GM23338 (cell line): Measurements from ENCODE around the gene PHGDH. TPM values are rescaled to one million over a fixed set of nuclear protein-coding genes. Genes with fewer than 3 reads are reported as not detected.

ENCODE experiments used
- ATAC-seq: fragments of 200-7000 bp; cut with Tn5 transposase; 3 replicates; pipeline ENCODE4 v1.9.1; 2020
- DNase-seq: peaks from one replicate; pipeline ENCODE4 v3.0.0-alpha.2; 2015; ENCODE audit warnings: low spot score
- H2AFZ ChIP-seq: fragments of 200-600 bp; sonication (generic); 2 replicates; pipeline ENCODE4 v1.8.0; 2016; ENCODE audit warnings: antibody characterized with exemption, mild to moderate bottlenecking, moderate library complexity
- H3F3A ChIP-seq: fragments of 200-600 bp; sonication (generic); replicated peaks from 2 replicates; pipeline ENCODE4 v1.8.0; 2017; ENCODE audit warnings: antibody characterized with exemption, mixed run types, low read depth
- H3K27ac ChIP-seq: fragments of 200-600 bp; sonication (generic); 2 replicates; pipeline ENCODE4 v1.6.1; 2016; ENCODE audit warnings: low read depth
- H3K27me3 ChIP-seq: fragments of 200-600 bp; sonication (generic); 2 replicates; pipeline ENCODE4 v1.8.0; 2016; ENCODE audit warnings: mild to moderate bottlenecking, mixed run types, moderate library complexity; ENCODE audit not compliant: insufficient read depth
- H3K36me3 ChIP-seq: fragments of 200-600 bp; sonication (generic); 2 replicates; pipeline ENCODE4 v1.8.0; 2016; ENCODE audit warnings: mild to moderate bottlenecking; ENCODE audit not compliant: insufficient read depth
- H3K4me1 ChIP-seq: fragments of 200-600 bp; sonication (generic); 2 replicates; pipeline ENCODE4 v1.8.0; 2016; ENCODE audit warnings: mild to moderate bottlenecking, moderate library complexity; ENCODE audit not compliant: insufficient read depth
- H3K4me2 ChIP-seq: fragments of 200-600 bp; sonication (generic); 2 replicates; pipeline ENCODE4 v1.7.1; 2017; ENCODE audit warnings: mixed run types
- H3K4me3 ChIP-seq: fragments of 200-600 bp; sonication (generic); 2 replicates; pipeline ENCODE4 v1.6.1; 2016; ENCODE audit warnings: mixed run types
- H3K79me2 ChIP-seq: fragments of 200-600 bp; sonication (generic); replicated peaks from 2 replicates; pipeline ENCODE4 v1.8.0; 2017; ENCODE audit warnings: mild to moderate bottlenecking; ENCODE audit not compliant: insufficient read depth
- H3K9me2 ChIP-seq: fragments of 200-600 bp; sonication (generic); 2 replicates; pipeline ENCODE4 v1.8.0; 2017; ENCODE audit not compliant: insufficient read depth
- H4K20me1 ChIP-seq: fragments of 200-600 bp; sonication (generic); replicated peaks from 2 replicates; pipeline ENCODE4 v1.8.0; 2017; ENCODE audit warnings: mild to moderate bottlenecking; ENCODE audit not compliant: insufficient read depth
- H3K27ac Mint-ChIP-seq: 2 replicates; pipeline ENCODE4 v1.8.0; 2020; ENCODE audit warnings: inconsistent platforms, mild to moderate bottlenecking, moderate library complexity, mixed read lengths
- H3K27me3 Mint-ChIP-seq: 3 replicates; pipeline ENCODE4 v1.8.0; 2022; ENCODE audit warnings: low read depth, mild to moderate bottlenecking, moderate library complexity, mixed read lengths, inconsistent platforms; ENCODE audit not compliant: insufficient read depth, poor library complexity
- H3K36me3 Mint-ChIP-seq: 3 replicates; pipeline ENCODE4 v1.8.0; 2021; ENCODE audit warnings: low read depth, mild to moderate bottlenecking, inconsistent platforms, moderate library complexity, mixed read lengths
- H3K4me1 Mint-ChIP-seq: 3 replicates; pipeline ENCODE4 v1.8.0; 2020; ENCODE audit warnings: mild to moderate bottlenecking, inconsistent platforms, mixed read lengths
- H3K4me3 Mint-ChIP-seq: 3 replicates; pipeline ENCODE4 v1.8.0; 2021; ENCODE audit warnings: moderate library complexity, mild to moderate bottlenecking, inconsistent platforms, mixed read lengths
- H3K9me3 Mint-ChIP-seq: 3 replicates; pipeline ENCODE4 v1.8.0; 2020; ENCODE audit warnings: moderate library complexity, mild to moderate bottlenecking, inconsistent platforms, mixed read lengths
- CREB1 ChIP-seq: fragments of 250-450 bp; sonication (Bioruptor Pico); IDR thresholded peaks from 2 replicates; pipeline ENCODE4 v1.5.0; 2020; ENCODE audit warnings: low read depth, mild to moderate bottlenecking, moderate library complexity
- CTCF ChIP-seq, 2 experiments: fragments of 200-600 bp in 1 of 2; sonication (generic) in 1 of 2; conservative IDR thresholded peaks; 2 replicates each; pipeline versions ENCODE4 v1.5.1 to v1.6.1; 2016 to 2017; ENCODE audit warnings: antibody characterized with exemption in 2 of 2, low read depth in 2 of 2, mild to moderate bottlenecking in 2 of 2, moderate library complexity in 1 of 2
- EZH2 ChIP-seq: fragments of 200-600 bp; sonication (generic); IDR thresholded peaks from one replicate; pipeline ENCODE4 v1.8.0; 2017; ENCODE audit warnings: antibody characterized with exemption, mild to moderate bottlenecking, low read depth; ENCODE audit not compliant: unreplicated experiment
- EZH2phosphoT487 ChIP-seq: fragments of 200-600 bp; sonication (generic); IDR thresholded peaks from one replicate; pipeline ENCODE4 v1.8.1; 2018; ENCODE audit warnings: antibody characterized with exemption; ENCODE audit not compliant: unreplicated experiment
- JUNB ChIP-seq: IDR thresholded peaks from one replicate; pipeline ENCODE4 v1.6.1; 2016; ENCODE audit warnings: antibody characterized with exemption; ENCODE audit not compliant: unreplicated experiment
- NANOG ChIP-seq: IDR thresholded peaks from 2 replicates; pipeline ENCODE4 v1.6.1; 2016; ENCODE audit warnings: antibody characterized with exemption, borderline replicate concordance
- POLR2AphosphoS5 ChIP-seq: IDR thresholded peaks from 2 replicates; pipeline ENCODE4 v1.6.1; 2016; ENCODE audit warnings: antibody characterized with exemption, low read depth
- STAT1 ChIP-seq: IDR thresholded peaks from one replicate; pipeline ENCODE4 v1.6.1; 2016; ENCODE audit warnings: antibody characterized with exemption; ENCODE audit not compliant: unreplicated experiment
- ZNF114 ChIP-seq: fragments of 250-450 bp; sonication (Bioruptor Pico); IDR thresholded peaks from 2 replicates; pipeline ENCODE4 v1.5.0; 2020; ENCODE audit warnings: mild to moderate bottlenecking, moderate library complexity
- ZNF331 ChIP-seq: fragments of 250-450 bp; sonication (Bioruptor Pico); IDR thresholded peaks from 2 replicates; pipeline ENCODE4 v1.5.0; 2020; ENCODE audit warnings: low read depth, mild to moderate bottlenecking, moderate library complexity
- polyA plus RNA-seq: library from polyadenylated mRNA; unstranded; fragments of >200 nt; fragmentation: Nextera tagmentation; extraction: Ambion mirVana; gene quantifications from 2 replicates; pipeline ENCODE4 v1.2.1, GENCODE V29; 2016
- total RNA-seq: library from RNA; depleted of rRNA; stranded (reverse); fragments of >200 nt; shearing (Covaris generic); gene quantifications from 2 replicates; pipeline ENCODE4 v1.2.3, GENCODE V29; 2014
- TF ChIP-seq, protein P1 (sequence below): IDR thresholded peaks from one replicate; pipeline ENCODE4 v1.6.1; 2018; ENCODE audit warnings: antibody characterized with exemption; ENCODE audit not compliant: unreplicated experiment
- TF ChIP-seq, protein P2 (sequence below): fragments of 250-450 bp; sonication (Bioruptor Pico); IDR thresholded peaks from 2 replicates; pipeline ENCODE4 v1.5.0; 2020; ENCODE audit warnings: mild to moderate bottlenecking, moderate library complexity
- TF ChIP-seq, protein P3 (sequence below): IDR thresholded peaks from 2 replicates; pipeline ENCODE4 v1.6.1; 2016; ENCODE audit warnings: antibody characterized with exemption

The PHGDH gene
- total and polyA plus RNA-seq, 2 experiments from 2014 or later = 612 to 885 TPM

- TF ChIP-seq, protein P1, sequence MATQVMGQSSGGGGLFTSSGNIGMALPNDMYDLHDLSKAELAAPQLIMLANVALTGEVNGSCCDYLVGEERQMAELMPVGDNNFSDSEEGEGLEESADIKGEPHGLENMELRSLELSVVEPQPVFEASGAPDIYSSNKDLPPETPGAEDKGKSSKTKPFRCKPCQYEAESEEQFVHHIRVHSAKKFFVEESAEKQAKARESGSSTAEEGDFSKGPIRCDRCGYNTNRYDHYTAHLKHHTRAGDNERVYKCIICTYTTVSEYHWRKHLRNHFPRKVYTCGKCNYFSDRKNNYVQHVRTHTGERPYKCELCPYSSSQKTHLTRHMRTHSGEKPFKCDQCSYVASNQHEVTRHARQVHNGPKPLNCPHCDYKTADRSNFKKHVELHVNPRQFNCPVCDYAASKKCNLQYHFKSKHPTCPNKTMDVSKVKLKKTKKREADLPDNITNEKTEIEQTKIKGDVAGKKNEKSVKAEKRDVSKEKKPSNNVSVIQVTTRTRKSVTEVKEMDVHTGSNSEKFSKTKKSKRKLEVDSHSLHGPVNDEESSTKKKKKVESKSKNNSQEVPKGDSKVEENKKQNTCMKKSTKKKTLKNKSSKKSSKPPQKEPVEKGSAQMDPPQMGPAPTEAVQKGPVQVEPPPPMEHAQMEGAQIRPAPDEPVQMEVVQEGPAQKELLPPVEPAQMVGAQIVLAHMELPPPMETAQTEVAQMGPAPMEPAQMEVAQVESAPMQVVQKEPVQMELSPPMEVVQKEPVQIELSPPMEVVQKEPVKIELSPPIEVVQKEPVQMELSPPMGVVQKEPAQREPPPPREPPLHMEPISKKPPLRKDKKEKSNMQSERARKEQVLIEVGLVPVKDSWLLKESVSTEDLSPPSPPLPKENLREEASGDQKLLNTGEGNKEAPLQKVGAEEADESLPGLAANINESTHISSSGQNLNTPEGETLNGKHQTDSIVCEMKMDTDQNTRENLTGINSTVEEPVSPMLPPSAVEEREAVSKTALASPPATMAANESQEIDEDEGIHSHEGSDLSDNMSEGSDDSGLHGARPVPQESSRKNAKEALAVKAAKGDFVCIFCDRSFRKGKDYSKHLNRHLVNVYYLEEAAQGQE = no peak
- no peak for TF ChIP-seq EZH2
- TF ChIP-seq POLR2AphosphoS5 = no peak
- no peak for TF ChIP-seq STAT1
- TF ChIP-seq ZNF114 (CRISPR knock-in tag) = no peak
Observed at GRCh38 chr1:119745034-119745433, 33.3 kb downstream of the PHGDH start (continued).

- peaks cover 26% of the 10 kb centered on the region for H3K36me3 Mint-ChIP-seq
- Histone ChIP-seq H3K4me3 (no peak overlapping the region), H3K27ac (no peak overlapping the region), H3K9me2 (no peaks in the 10 kb centered on the region; the same call in 1 of the 2 replicates), H3K4me1 (peaks cover 23% of the 10 kb centered on the region), H3F3A (peaks cover 18% of the 10 kb centered on the region), H3K27me3 (no peaks in the 10 kb centered on the region), H3K36me3 (0 out of 2 replicates have a peak, but pooled peaks cover 3% of the 10 kb centered on the region), H4K20me1 (peaks cover 1% of the 10 kb centered on the region), H3K79me2 (no peaks in the 10 kb centered on the region), H3K4me2 (0 out of 2 replicates have a peak overlapping the region, but pooled peaks have one; percentile 32), H2AFZ (no peak overlapping the region)
- DNase-seq (no peak), ATAC-seq (peak; percentile 31)
- H3K27ac Mint-ChIP-seq = no peak overlapping the region
- no peaks in the 10 kb centered on the region for H3K9me3 Mint-ChIP-seq
- no peak overlapping the region for H3K4me3 Mint-ChIP-seq
- H3K27me3 Mint-ChIP-seq = peaks cover 15% of the 10 kb centered on the region
- peaks cover 44% of the 10 kb centered on the region for H3K4me1 Mint-ChIP-seq
- TF ChIP-seq ZNF331 (CRISPR knock-in tag) = no peak
- no peak for TF ChIP-seq POLR2AphosphoS5
- no peak for TF ChIP-seq ZNF114 (CRISPR knock-in tag)
- TF ChIP-seq, protein P2, sequence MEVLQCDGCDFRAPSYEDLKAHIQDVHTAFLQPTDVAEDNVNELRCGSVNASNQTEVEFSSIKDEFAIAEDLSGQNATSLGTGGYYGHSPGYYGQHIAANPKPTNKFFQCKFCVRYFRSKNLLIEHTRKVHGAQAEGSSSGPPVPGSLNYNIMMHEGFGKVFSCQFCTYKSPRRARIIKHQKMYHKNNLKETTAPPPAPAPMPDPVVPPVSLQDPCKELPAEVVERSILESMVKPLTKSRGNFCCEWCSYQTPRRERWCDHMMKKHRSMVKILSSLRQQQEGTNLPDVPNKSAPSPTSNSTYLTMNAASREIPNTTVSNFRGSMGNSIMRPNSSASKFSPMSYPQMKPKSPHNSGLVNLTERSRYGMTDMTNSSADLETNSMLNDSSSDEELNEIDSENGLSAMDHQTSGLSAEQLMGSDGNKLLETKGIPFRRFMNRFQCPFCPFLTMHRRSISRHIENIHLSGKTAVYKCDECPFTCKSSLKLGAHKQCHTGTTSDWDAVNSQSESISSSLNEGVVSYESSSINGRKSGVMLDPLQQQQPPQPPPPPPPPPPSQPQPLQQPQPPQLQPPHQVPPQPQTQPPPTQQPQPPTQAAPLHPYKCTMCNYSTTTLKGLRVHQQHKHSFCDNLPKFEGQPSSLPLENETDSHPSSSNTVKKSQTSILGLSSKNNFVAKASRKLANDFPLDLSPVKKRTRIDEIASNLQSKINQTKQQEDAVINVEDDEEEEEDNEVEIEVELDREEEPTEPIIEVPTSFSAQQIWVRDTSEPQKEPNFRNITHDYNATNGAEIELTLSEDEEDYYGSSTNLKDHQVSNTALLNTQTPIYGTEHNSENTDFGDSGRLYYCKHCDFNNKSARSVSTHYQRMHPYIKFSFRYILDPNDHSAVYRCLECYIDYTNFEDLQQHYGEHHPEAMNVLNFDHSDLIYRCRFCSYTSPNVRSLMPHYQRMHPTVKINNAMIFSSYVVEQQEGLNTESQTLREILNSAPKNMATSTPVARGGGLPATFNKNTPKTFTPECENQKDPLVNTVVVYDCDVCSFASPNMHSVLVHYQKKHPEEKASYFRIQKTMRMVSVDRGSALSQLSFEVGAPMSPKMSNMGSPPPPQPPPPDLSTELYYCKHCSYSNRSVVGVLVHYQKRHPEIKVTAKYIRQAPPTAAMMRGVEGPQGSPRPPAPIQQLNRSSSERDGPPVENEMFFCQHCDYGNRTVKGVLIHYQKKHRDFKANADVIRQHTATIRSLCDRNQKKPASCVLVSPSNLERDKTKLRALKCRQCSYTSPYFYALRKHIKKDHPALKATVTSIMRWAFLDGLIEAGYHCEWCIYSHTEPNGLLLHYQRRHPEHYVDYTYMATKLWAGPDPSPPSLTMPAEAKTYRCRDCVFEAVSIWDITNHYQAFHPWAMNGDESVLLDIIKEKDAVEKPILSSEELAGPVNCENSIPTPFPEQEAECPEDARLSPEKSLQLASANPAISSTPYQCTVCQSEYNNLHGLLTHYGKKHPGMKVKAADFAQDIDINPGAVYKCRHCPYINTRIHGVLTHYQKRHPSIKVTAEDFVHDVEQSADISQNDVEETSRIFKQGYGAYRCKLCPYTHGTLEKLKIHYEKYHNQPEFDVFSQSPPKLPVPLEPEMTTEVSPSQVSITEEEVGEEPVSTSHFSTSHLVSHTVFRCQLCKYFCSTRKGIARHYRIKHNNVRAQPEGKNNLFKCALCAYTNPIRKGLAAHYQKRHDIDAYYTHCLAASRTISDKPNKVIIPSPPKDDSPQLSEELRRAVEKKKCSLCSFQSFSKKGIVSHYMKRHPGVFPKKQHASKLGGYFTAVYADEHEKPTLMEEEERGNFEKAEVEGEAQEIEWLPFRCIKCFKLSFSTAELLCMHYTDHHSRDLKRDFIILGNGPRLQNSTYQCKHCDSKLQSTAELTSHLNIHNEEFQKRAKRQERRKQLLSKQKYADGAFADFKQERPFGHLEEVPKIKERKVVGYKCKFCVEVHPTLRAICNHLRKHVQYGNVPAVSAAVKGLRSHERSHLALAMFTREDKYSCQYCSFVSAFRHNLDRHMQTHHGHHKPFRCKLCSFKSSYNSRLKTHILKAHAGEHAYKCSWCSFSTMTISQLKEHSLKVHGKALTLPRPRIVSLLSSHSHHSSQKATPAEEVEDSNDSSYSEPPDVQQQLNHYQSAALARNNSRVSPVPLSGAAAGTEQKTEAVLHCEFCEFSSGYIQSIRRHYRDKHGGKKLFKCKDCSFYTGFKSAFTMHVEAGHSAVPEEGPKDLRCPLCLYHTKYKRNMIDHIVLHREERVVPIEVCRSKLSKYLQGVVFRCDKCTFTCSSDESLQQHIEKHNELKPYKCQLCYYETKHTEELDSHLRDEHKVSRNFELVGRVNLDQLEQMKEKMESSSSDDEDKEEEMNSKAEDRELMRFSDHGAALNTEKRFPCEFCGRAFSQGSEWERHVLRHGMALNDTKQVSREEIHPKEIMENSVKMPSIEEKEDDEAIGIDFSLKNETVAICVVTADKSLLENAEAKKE = no peak
- no peak for TF ChIP-seq CREB1 (CRISPR knock-in tag)
- TF ChIP-seq EZH2 = no peak
- no peak for TF ChIP-seq NANOG
- TF ChIP-seq STAT1 = no peak
- no peak for TF ChIP-seq CTCF (conservative IDR thresholded peaks at IDR 0.05; ENCODE audit: low read depth in 2 of 2)
- TF ChIP-seq EZH2phosphoT487 = no peak
- TF ChIP-seq, protein P3, sequence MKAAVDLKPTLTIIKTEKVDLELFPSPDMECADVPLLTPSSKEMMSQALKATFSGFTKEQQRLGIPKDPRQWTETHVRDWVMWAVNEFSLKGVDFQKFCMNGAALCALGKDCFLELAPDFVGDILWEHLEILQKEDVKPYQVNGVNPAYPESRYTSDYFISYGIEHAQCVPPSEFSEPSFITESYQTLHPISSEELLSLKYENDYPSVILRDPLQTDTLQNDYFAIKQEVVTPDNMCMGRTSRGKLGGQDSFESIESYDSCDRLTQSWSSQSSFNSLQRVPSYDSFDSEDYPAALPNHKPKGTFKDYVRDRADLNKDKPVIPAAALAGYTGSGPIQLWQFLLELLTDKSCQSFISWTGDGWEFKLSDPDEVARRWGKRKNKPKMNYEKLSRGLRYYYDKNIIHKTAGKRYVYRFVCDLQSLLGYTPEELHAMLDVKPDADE = no peak
- TF ChIP-seq JUNB = no peak
Observed at GRCh38 chr1:119747451-119747850, 35.7 kb downstream of the PHGDH start.
